HepG2 (cell line): Measurements from ENCODE around the gene SLX4. TPM values are rescaled to one million over a fixed set of nuclear protein-coding genes. Genes with fewer than 3 reads are reported as not detected.

Source experiments
- ATAC-seq: fragments of 200-7000 bp; cut with Tn5 transposase; 3 replicates; pipeline ENCODE4 v1.9.1; 2020; ENCODE audit warnings: mild to moderate bottlenecking, moderate library complexity
- BruUV-seq: library from RNA; stranded (reverse); fragments of 400-500 nt; replicated peaks from 2 replicates; lab custom pipeline; 2021; lab: Mats Ljungman, UMichigan
- CTCF ChIA-PET: fragments of 300-600 bp; formaldehyde crosslinking; extraction: SDS; loops from one replicate; lab custom pipeline; 2021; ENCODE audit warnings: low total read pairs, inconsistent platforms, low intra/inter-chr PET ratio; lab: Yijun Ruan, JAX
- POLR2A ChIA-PET: fragments of 350-600 bp; sonication (Branson Sonifier 250); formaldehyde crosslinking; loops from one replicate; lab custom pipeline; 2020; ENCODE audit warnings: antibody characterized with exemption, inconsistent platforms; lab: Yijun Ruan, JAX
- DNase-seq: peaks from one replicate; pipeline ENCODE4 v3.0.0-alpha.2; 2015; ENCODE audit warnings: low spot score
- FAIRE-seq: peaks from 3 replicates; lab custom pipeline; 2011; peaks lifted over from hg19 to GRCh38; lab: Jason Lieb, UNC
- H2AFZ ChIP-seq: one replicate; pipeline ENCODE4 v1.6.1; 2011; ENCODE audit warnings: low read length, inconsistent platforms
- H3K27ac ChIP-seq: fragments of 300-600 bp; 3 replicates; pipeline ENCODE4 v1.8.0; 2011; ENCODE audit warnings: mixed run types, mild to moderate bottlenecking, mixed read lengths, low read length, inconsistent platforms; ENCODE audit not compliant: insufficient read depth; ENCODE audit errors: extremely low read length
- H3K27me3 ChIP-seq, 2 experiments: fragments of 200-600 bp in 1 of 2; 2 replicates in 1 of 2; 3 replicates in 1 of 2; pipeline versions ENCODE4 v1.6.0 to v1.8.0; 2011; ENCODE audit warnings: low read length in 2 of 2, mild to moderate bottlenecking in 2 of 2, moderate library complexity in 2 of 2, inconsistent platforms in 1 of 2; ENCODE audit not compliant: insufficient read depth in 2 of 2, control insufficient read depth in 1 of 2
- H3K36me3 ChIP-seq, 2 experiments: fragments of 200-600 bp in 1 of 2; replicated peaks in 1 of 2; 2 replicates in 1 of 2; 3 replicates in 1 of 2; pipeline versions ENCODE4 v1.5.1 to v1.8.0; 2011; ENCODE audit warnings: low read length in 2 of 2, inconsistent platforms in 1 of 2; ENCODE audit not compliant: insufficient read depth in 2 of 2, control insufficient read depth in 1 of 2
- H3K4me1 ChIP-seq: 2 replicates; pipeline ENCODE4 v1.5.1; 2012; ENCODE audit warnings: low read length, inconsistent platforms; ENCODE audit not compliant: insufficient read depth
- H3K4me2 ChIP-seq: 2 replicates; pipeline ENCODE4 v1.6.0; 2011; ENCODE audit warnings: low read depth, low read length, inconsistent platforms
- H3K4me3 ChIP-seq, 3 experiments: fragments of 200-600 bp in 1 of 3; sonication (generic), shearing (Covaris generic) in 1 of 3; replicated peaks in 1 of 3; 2 replicates each; pipeline ENCODE4 v1.5.1; 2011 to 2016; ENCODE audit warnings: low read length in 3 of 3, inconsistent platforms in 2 of 3, low read depth in 2 of 3, mild to moderate bottlenecking in 2 of 3, control low read depth in 1 of 3, mixed read lengths in 1 of 3; ENCODE audit not compliant: insufficient read depth in 1 of 3
- H3K79me2 ChIP-seq: one replicate; pipeline ENCODE4 v1.6.1; 2011; ENCODE audit warnings: low read length, inconsistent platforms; ENCODE audit not compliant: insufficient read depth
- H3K9ac ChIP-seq: 2 replicates; pipeline ENCODE4 v1.6.0; 2011; ENCODE audit warnings: mild to moderate bottlenecking, low read depth, low read length, inconsistent platforms; ENCODE audit not compliant: insufficient read depth
- H3K9me3 ChIP-seq: 2 replicates; pipeline ENCODE4 v1.5.1; 2012; ENCODE audit warnings: mild to moderate bottlenecking, low read length
- H4K20me1 ChIP-seq: 2 replicates; pipeline ENCODE4 v1.6.0; 2011; ENCODE audit warnings: inconsistent platforms, mild to moderate bottlenecking, low read length, moderate library complexity; ENCODE audit not compliant: insufficient read depth
- SP1 ChIP-seq, 2 experiments: fragments of 450-650 bp in 1 of 2; sonication (generic) in 1 of 2; formaldehyde crosslinking in 1 of 2; IDR thresholded peaks; 2 replicates each; pipeline versions ENCODE4 v1.4.0 to v1.6.1; 2016 to 2020; ENCODE audit warnings: missing genetic modification reagents in 1 of 2
- SRY ChIP-seq: sonication (generic); formaldehyde crosslinking; IDR thresholded peaks from 2 replicates; pipeline ENCODE4 v1.8.0; 2022; ENCODE audit warnings: mild to moderate bottlenecking, missing genetic modification reagents
- ZBTB21 ChIP-seq: sonication (generic); formaldehyde crosslinking; IDR thresholded peaks from 2 replicates; pipeline ENCODE4 v1.4.0; 2020; ENCODE audit warnings: missing genetic modification reagents
- ZNF543 ChIP-seq: sonication (generic); formaldehyde crosslinking; IDR thresholded peaks from 2 replicates; pipeline ENCODE4 v1.4.0; 2020; ENCODE audit warnings: mild to moderate bottlenecking, missing genetic modification reagents
- WGBS: methylation state at CpG from one replicate; pipeline ENCODE4 v1.1.6; 2017; ENCODE audit warnings: low lambda C conversion rate; 5-methylcytosine and 5-hydroxymethylcytosine counted together
- in situ Hi-C: cut with HindIII; loops from 2 replicates; pipeline ENCODE4 v1.10.0; 2017; ENCODE audit warnings: low pct_unique_long_range_greater_than_20kb; ENCODE audit not compliant: extremely low pct_ligation_motif_present
- intact Hi-C: fragments of 100-400 bp; cut with micrococcal nuclease; formaldehyde crosslinking; loops from one replicate; pipeline ENCODE4 v1.10.0; 2022; ENCODE audit not compliant: unreplicated experiment
- polyA plus RNA-seq, 8 experiments: library from polyadenylated mRNA; depleted of rRNA in 3 of 8; stranded (reverse) in 7 of 8; unstranded in 1 of 8; fragments of >200 nt; fragmentation: Illumina TruSeq in 4 of 8; extraction: Trizol in 4 of 8; gene quantifications; 2 replicates each; pipeline versions ENCODE4 v1.2.1 to v1.2.3, GENCODE V29; 2011 to 2016; ENCODE audit warnings: low read depth in 4 of 8, missing spikeins in 1 of 8, mixed read lengths in 1 of 8; ENCODE audit not compliant: insufficient read depth in 1 of 8
- total RNA-seq, 5 experiments: library from RNA; depleted of rRNA; stranded (reverse); fragments of >200 nt; fragmentation: Illumina TruSeq; extraction: Trizol; gene quantifications; 2 replicates each; pipeline ENCODE4 v1.2.3, GENCODE V29; 2016; ENCODE audit warnings: low read depth in 1 of 5
- TF ChIP-seq, protein P1 (sequence below): sonication (generic); formaldehyde crosslinking; IDR thresholded peaks from 2 replicates; pipeline ENCODE4 v1.4.0; 2020; ENCODE audit warnings: missing genetic modification reagents

Gene SLX4
- total and polyA plus RNA-seq, 2 of the 13 experiments (the other 11 are each of a cell fraction or from before 2014, with no cell fraction given) = 1.1 to 3.6 TPM

DNA sequence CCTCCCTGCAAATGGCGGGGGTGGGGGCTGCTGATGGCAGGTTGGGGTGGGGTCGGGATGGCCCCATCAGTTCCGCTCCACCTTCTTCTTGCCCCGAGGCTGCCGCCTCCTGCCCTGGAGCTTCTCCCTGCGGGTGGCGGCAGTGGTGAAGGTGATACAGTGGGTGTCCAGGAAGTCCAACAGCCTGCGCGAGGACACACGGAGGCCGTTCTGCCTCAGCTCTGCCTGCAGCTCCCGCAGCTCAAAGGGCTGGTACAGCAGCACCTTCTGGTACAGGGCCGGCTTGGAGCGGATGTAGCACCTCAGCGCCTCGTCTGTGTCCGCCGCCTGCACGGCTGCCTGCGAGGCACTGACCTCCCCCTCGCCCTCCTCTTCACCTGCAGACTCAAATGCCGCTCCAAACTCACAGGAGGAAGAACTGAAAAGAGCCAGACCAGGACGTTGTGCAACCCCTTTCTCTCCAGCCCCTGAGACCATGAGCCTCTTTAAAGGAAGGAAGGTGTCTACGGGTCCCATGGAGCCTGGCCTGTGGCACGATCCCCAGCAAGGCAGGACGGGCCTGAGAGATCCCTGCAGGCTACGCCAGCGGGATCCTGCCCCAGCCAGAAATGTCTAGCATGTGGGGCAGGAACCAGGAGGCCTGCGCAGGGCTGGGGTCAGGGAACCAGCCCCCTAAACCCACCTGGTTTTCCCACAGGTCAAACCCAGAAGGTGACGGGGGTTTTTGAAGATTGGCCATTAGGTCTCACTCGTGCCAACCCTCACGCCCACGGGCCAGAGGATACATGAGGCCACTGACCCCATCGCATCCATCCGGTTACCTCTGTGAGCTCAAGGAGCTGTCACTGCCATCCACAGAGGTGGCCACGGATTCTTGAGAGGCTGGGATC lies 28.9 kb downstream of the SLX4 start:
- in situ Hi-C loops = no loop called here
- 94% methylated on average over 23 of the region's 36 CpGs for WGBS
- ATAC-seq = no peak
- Histone ChIP-seq H3K4me2 (no peak overlapping the region), H3K27ac (no peak overlapping the region), H2AFZ (no peak overlapping the region), H3K4me3 (no peak overlapping the region), H3K36me3 (peaks cover 2 to 4% of the 10 kb centered on the region in 2 experiments; a peak in 1 of 5 replicates), H3K9ac (no peak overlapping the region), H3K9me3 (no peaks in the 10 kb centered on the region), H3K4me1 (no peaks in the 10 kb centered on the region), H3K27me3 (no peaks in the 10 kb centered on the region; a peak in 2 of 5 replicates), H4K20me1 (no peaks in the 10 kb centered on the region), H3K79me2 (no peaks in the 10 kb centered on the region)
- POLR2A ChIA-PET = no interaction called here
- intact Hi-C loops = no loop called here
- FAIRE-seq = no peak
- no TSS peak for BruUV-seq
- TF ChIP-seq SRY (no peak), SP1 (IDR thresholded peaks at IDR 0.05) (no peak), SP1 (CRISPR knock-in tag; IDR thresholded peaks at IDR 0.05) (no peak), ZNF543 (no peak), ZBTB21 (CRISPR knock-in tag) (no peak)
- TF ChIP-seq, protein P1, sequence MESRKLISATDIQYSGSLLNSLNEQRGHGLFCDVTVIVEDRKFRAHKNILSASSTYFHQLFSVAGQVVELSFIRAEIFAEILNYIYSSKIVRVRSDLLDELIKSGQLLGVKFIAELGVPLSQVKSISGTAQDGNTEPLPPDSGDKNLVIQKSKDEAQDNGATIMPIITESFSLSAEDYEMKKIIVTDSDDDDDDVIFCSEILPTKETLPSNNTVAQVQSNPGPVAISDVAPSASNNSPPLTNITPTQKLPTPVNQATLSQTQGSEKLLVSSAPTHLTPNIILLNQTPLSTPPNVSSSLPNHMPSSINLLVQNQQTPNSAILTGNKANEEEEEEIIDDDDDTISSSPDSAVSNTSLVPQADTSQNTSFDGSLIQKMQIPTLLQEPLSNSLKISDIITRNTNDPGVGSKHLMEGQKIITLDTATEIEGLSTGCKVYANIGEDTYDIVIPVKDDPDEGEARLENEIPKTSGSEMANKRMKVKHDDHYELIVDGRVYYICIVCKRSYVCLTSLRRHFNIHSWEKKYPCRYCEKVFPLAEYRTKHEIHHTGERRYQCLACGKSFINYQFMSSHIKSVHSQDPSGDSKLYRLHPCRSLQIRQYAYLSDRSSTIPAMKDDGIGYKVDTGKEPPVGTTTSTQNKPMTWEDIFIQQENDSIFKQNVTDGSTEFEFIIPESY (CRISPR knock-in tag) = no peak
- CTCF ChIA-PET = no interaction called here
- no peak for DNase-seq
